OCI-LY7 (cell line): Measurements from ENCODE around the gene TCAIM. TPM values are rescaled to one million over a fixed set of nuclear protein-coding genes. Genes with fewer than 3 reads are reported as not detected.

Source experiments
- BruUV-seq: library from RNA; stranded (reverse); fragments of 400-500 nt; replicated peaks from 2 replicates; lab custom pipeline; 2021; lab: Mats Ljungman, UMichigan
- CTCF ChIA-PET: fragments of 300-600 bp; sonication (Branson Sonifier 250); formaldehyde crosslinking; loops from one replicate; lab custom pipeline; 2022; ENCODE audit warnings: antibody characterized with exemption; ENCODE audit not compliant: unreplicated experiment; lab: Charles Lee
- POLR2A ChIA-PET: fragments of 300-600 bp; sonication (Branson Sonifier 250); formaldehyde crosslinking; loops from one replicate; lab custom pipeline; 2022; ENCODE audit warnings: antibody characterized with exemption; lab: Charles Lee
- DNase-seq: peaks from one replicate; pipeline ENCODE4 v3.0.0-alpha.2; 2015; ENCODE audit warnings: low spot score
- H2AFZ ChIP-seq: fragments of 200-600 bp; sonication (generic), shearing (Covaris generic); 2 replicates; pipeline ENCODE4 v1.6.1; 2014; ENCODE audit warnings: mild to moderate bottlenecking, antibody characterized with exemption, low read length, moderate library complexity
- H3K27ac ChIP-seq: fragments of 200-600 bp; sonication (generic); 2 replicates; pipeline ENCODE4 v1.5.1; 2014; ENCODE audit warnings: mixed run types, low read depth, mild to moderate bottlenecking, moderate library complexity, low read length, inconsistent platforms; ENCODE audit not compliant: poor library complexity, severe bottlenecking
- H3K36me3 ChIP-seq: fragments of 200-600 bp; sonication (generic); 2 replicates; pipeline ENCODE4 v1.6.1; 2014; ENCODE audit warnings: mild to moderate bottlenecking, antibody characterized with exemption, low read length, moderate library complexity, mixed read lengths; ENCODE audit not compliant: insufficient read depth
- H3K4me1 ChIP-seq: fragments of 200-600 bp; sonication (generic); 2 replicates; pipeline ENCODE4 v1.5.1; 2014; ENCODE audit warnings: mild to moderate bottlenecking, low read length; ENCODE audit not compliant: insufficient read depth, poor library complexity, severe bottlenecking
- H3K4me2 ChIP-seq: fragments of 200-600 bp; sonication (generic); 2 replicates; pipeline ENCODE4 v1.6.1; 2014; ENCODE audit warnings: mild to moderate bottlenecking, low read length
- H3K4me3 ChIP-seq: fragments of 200-600 bp; sonication (generic); 2 replicates; pipeline ENCODE4 v1.5.1; 2014; ENCODE audit warnings: mild to moderate bottlenecking, low read depth, low read length; ENCODE audit not compliant: poor library complexity, severe bottlenecking
- H3K79me2 ChIP-seq: fragments of 200-600 bp; sonication (generic); 2 replicates; pipeline ENCODE4 v1.6.1; 2016; ENCODE audit warnings: low read depth, mild to moderate bottlenecking, low read length, moderate library complexity, mixed read lengths; ENCODE audit not compliant: insufficient read depth
- H3K9me2 ChIP-seq: fragments of 200-600 bp; sonication (generic); 2 replicates; pipeline ENCODE4 v1.6.1; 2016; ENCODE audit warnings: mild to moderate bottlenecking, low read length, mixed read lengths; ENCODE audit not compliant: insufficient read depth
- H3K9me3 ChIP-seq: fragments of 200-600 bp; sonication (generic); 2 replicates; pipeline ENCODE4 v1.6.1; 2014; ENCODE audit warnings: mild to moderate bottlenecking, mixed run types, low read length, mixed read lengths
- H4K20me1 ChIP-seq: fragments of 200-600 bp; sonication (generic); 2 replicates; pipeline ENCODE4 v1.6.1; 2014; ENCODE audit warnings: mild to moderate bottlenecking, antibody characterized with exemption, low read length, moderate library complexity, mixed read lengths; ENCODE audit not compliant: insufficient read depth
- EZH2phosphoT487 ChIP-seq: fragments of 200-600 bp; sonication (generic); IDR thresholded peaks from 2 replicates; pipeline ENCODE4 v1.6.1; 2018; ENCODE audit warnings: low read depth, borderline replicate concordance, mild to moderate bottlenecking, mixed run types, antibody characterized with exemption, low read length, moderate library complexity, mixed read lengths
- intact Hi-C: fragments of 100-400 bp; cut with micrococcal nuclease; formaldehyde crosslinking; loops from one replicate; pipeline ENCODE4 v1.10.0; 2022; ENCODE audit not compliant: unreplicated experiment
- total RNA-seq, 2 experiments: library from RNA; depleted of rRNA in 1 of 2; stranded (reverse); fragments of >200 nt in 1 of 2; shearing (Covaris generic) in 1 of 2; gene quantifications; 2 replicates each; pipeline ENCODE4 v1.2.3, GENCODE V29; 2014 to 2022
- TF ChIP-seq, protein P1 (sequence below): fragments of 200-600 bp; sonication (generic); conservative IDR thresholded peaks from 2 replicates; pipeline ENCODE4 v1.5.1; 2014; ENCODE audit warnings: mild to moderate bottlenecking, antibody characterized with exemption, low read length, moderate library complexity, mixed read lengths

TCAIM gene
- total RNA-seq, 2 experiments from 2014 or later = 15.2 to 24.0 TPM

DNA sequence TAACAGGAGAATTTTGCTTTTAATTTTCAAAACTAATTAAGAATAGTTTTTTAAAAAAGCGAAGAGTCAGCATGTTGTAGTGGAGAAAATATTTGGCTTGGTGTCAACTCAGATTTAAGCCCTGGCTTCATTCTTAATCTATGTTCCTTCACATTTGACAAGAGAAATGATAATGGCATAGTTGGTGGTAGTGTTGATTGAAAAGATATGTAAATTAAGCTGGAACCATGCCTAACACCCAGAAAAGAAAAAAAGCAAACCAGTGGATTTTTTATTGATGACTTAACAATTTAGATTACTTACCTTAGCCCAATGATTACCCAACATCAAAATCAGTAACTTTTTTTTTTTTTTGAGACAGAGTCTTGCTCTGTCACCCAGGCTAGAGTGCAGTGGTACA is 27.4 kb downstream of the TCAIM start:
- Histone ChIP-seq H3K36me3 (no peaks in the 10 kb centered on the region), H2AFZ (no peak overlapping the region), H3K27ac (no peak overlapping the region), H3K9me2 (no peaks in the 10 kb centered on the region), H3K4me2 (no peak overlapping the region), H3K4me1 (no peaks in the 10 kb centered on the region), H4K20me1 (no peaks in the 10 kb centered on the region), H3K4me3 (no peak overlapping the region), H3K9me3 (no peaks in the 10 kb centered on the region), H3K79me2 (no peaks in the 10 kb centered on the region)
- TF ChIP-seq, protein P1, sequence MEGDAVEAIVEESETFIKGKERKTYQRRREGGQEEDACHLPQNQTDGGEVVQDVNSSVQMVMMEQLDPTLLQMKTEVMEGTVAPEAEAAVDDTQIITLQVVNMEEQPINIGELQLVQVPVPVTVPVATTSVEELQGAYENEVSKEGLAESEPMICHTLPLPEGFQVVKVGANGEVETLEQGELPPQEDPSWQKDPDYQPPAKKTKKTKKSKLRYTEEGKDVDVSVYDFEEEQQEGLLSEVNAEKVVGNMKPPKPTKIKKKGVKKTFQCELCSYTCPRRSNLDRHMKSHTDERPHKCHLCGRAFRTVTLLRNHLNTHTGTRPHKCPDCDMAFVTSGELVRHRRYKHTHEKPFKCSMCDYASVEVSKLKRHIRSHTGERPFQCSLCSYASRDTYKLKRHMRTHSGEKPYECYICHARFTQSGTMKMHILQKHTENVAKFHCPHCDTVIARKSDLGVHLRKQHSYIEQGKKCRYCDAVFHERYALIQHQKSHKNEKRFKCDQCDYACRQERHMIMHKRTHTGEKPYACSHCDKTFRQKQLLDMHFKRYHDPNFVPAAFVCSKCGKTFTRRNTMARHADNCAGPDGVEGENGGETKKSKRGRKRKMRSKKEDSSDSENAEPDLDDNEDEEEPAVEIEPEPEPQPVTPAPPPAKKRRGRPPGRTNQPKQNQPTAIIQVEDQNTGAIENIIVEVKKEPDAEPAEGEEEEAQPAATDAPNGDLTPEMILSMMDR = no peak
- TF ChIP-seq EZH2phosphoT487 = no peak
- no peak for DNase-seq
- intact Hi-C loops = no loop called here
- POLR2A ChIA-PET = interaction anchor here (0.7 kb wide), 1 partner anchor 70 kb away, joined by 10 read pairs; no protein-coding TSS in a partner anchor
- CTCF ChIA-PET = no interaction called here
- no TSS peak for BruUV-seq

DNA sequence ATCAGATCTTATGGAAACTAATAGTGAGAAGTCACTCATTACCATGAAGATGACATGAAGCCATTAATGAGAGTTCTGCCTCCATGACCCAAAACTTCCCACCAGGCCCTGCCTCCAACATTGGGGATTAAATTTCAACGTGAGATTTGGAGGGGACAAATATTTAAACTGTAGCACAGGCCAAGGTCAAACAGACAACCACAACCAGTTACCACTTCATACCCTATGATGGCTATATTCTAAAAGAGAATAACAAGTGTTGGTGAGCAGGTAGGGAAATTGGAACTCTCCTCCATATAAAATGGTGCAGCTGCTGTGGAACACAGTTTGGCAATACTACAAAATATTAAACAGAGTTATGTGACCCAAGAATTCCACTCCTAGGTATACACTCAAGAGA is 36.9 kb downstream of the TCAIM start:
- no peak overlapping the region for H3K4me3 ChIP-seq
- POLR2A ChIA-PET = interaction anchor here (0.6 kb wide), 1 partner anchor 44 kb away, joined by 3 read pairs; no protein-coding TSS in a partner anchor
- DNase-seq = no peak
- TF ChIP-seq EZH2phosphoT487 = no peak
- TF ChIP-seq, protein P1 = no peak
- BruUV-seq = no TSS peak
- H3K9me2 ChIP-seq = no peaks in the 10 kb centered on the region
- H2AFZ ChIP-seq = no peak overlapping the region
- no peak overlapping the region for H3K27ac ChIP-seq
- CTCF ChIA-PET = no interaction called here
- H3K79me2 ChIP-seq = no peaks in the 10 kb centered on the region
- no peaks in the 10 kb centered on the region for H3K9me3 ChIP-seq
- no peaks in the 10 kb centered on the region for H3K4me1 ChIP-seq
- no peaks in the 10 kb centered on the region for H4K20me1 ChIP-seq
- intact Hi-C loops = no loop called here
- H3K36me3 ChIP-seq = no peaks in the 10 kb centered on the region
- H3K4me2 ChIP-seq = no peak overlapping the region

DNA sequence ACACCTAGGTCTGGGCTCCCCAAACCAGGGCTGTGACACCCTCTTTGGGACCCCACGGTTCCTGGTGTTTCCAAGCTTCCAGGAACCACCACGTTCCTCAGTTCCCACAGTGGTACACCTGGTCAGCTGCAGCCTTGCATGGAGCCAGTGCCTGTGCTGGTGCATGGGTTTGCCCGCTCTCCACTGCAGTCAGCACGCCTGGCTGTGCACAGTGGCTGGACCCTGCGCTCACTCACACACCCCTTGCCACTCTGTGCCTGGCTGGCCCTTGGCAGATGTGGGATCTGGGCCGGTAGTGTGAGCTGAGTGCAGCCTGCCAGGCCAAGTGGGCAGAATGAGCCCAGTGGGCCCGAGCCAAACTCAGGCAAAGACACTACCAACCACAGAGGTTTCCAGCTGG is 48.8 kb downstream of the TCAIM start:
- ChIA-PET CTCF (interaction anchor here (0.6 kb wide), 1 partner anchor 766 kb away, joined by 3 read pairs; the partner anchor contains the start of gene ANO10), POLR2A (no interaction called here)
- H3K4me2 ChIP-seq = no peak overlapping the region
- peaks cover 7% of the 10 kb centered on the region; the same call in 1 of the 2 replicates for H3K9me3 ChIP-seq
- intact Hi-C loops = no loop called here
- no peak overlapping the region for H3K4me3 ChIP-seq
- no peak overlapping the region for H3K27ac ChIP-seq
- no peaks in the 10 kb centered on the region for H3K9me2 ChIP-seq
- H4K20me1 ChIP-seq = no peaks in the 10 kb centered on the region
- H2AFZ ChIP-seq = no peak overlapping the region
- TF ChIP-seq, protein P1 = no peak
- TF ChIP-seq EZH2phosphoT487 = no peak
- H3K4me1 ChIP-seq = no peaks in the 10 kb centered on the region
- H3K79me2 ChIP-seq = no peaks in the 10 kb centered on the region
- BruUV-seq = no TSS peak
- H3K36me3 ChIP-seq = no peaks in the 10 kb centered on the region
- DNase-seq = no peak
